ENCODE measurements around the gene OR5B2.

DNA sequence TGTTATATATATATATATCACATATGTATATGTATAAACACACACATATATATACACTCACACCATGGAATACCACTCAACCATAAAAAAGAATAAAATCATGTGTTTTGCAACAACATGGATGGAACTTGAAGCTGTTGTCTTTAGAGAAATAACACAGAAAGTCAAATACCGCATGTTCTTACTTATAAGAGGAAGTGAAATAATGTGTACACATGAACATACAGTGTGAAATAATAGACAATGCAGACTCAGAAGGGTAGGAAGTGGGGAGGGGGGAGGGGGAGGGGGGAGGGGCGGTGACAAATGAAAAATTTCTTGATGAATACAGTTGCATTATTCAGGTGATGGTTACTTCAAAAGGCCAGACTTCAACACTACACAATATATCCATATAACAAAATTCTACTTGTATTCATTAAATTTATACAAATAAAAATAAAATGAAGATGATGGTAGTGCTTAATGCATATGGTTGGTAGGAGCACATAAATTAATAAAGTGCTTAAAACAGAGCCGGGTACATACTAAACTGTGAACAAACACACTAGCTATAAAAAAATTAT lies 5.8 kb upstream of the OR5B2 start:
- TF ChIP-seq POLR2A (IDR thresholded peaks at IDR 0.05; ENCODE audit: low read depth, low read length) (no peak), SPI1 (IDR thresholded peaks at IDR 0.05; ENCODE audit: low read depth, low read length) (peak; percentile 76), TAF1 (IDR thresholded peaks at IDR 0.05; ENCODE audit: low read depth, low read length) (no peak), POLR2AphosphoS5 (IDR thresholded peaks at IDR 0.05; ENCODE audit: low read depth, low read length) (no peak), POU2F2 (IDR thresholded peaks at IDR 0.05; ENCODE audit: low read depth, low read length) (no peak), PAX5 (IDR thresholded peaks at IDR 0.05; ENCODE audit: insufficient read depth, low read length, severe bottlenecking) (no peak)
